Medulla oblongata (tissue), 1 donor: ENCODE measurements around the gene ZNF408.

Experiments
- DNase-seq: peaks from one replicate; pipeline ENCODE4 v3.0.0-alpha.2; 2015; ENCODE audit errors: extremely low spot score

The ZNF408 gene

DNA sequence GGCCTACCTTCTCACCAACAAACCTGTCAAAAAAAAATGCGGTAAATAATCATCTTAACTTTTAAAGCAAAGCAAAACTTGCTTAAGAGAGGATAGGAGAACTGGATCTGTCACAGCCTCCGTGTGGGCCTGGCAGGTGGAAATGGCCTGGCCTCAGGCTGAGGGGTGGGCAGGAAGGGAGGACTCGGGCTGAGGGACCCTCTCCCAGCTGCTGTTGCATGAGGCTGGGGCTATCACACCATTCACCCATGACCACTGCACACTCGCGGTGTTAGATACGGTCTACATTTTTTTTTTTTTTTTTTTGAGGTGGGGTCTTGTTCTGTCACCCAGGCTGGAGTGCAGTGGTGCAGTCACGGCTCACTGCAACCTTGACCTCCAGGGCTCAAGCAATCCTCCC, 24.9 kb upstream of the ZNF408 start:
- DNase-seq, result no peak

DNA sequence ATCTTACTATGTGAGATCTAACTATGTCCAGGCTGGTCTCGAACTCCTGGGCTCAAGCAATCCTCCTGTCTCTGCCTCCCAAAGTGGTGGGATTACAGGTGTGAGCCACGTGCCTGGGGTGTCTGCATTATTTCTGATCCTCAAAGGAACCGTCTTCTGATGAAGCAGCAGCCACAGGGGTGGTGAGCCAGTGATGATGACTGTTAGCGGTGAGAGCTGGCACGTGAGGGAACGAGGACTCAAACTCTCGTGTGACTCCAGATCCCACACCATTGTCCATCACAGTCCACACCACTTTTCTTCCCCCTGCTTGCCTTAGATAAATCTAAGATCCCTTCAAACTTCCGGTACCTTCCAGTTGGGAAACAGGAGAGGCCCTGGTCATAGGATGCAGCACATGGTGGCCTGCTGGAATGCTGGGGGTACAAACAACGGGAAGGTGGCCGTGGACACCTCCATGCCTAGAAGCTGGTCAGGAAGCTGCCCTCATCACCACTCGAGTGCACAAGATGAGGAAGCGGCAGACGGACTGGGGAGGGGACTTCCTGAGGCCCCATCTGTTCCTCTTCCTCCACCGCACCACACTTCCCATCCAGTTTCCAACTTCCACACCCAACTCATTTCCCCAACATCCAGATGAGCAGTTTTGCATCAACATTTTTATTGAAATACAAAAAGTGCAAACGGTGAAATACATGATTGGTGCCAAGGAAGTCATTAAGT, 24.2 kb upstream of the ZNF408 start:
- DNase-seq, result no peak

DNA sequence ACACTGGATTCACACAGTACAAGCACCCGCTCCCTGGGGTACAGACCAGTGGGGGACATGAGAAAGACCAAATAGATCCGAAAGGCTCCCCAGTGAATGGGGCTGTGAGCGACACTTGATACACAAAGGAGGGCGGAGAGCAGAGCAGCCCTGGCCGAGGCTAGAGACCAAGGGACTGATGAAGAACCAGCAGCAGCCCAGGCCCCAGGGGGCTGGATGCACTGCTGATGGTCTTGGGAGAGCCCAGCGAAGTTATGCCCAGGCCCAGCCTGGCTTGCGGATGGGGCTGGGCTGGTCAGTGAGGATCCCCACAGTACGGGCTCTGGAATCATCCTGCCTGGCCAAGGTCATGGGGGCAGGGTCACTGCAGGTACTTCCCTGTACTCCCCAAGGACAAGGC, 23.7 kb upstream of the ZNF408 start:
- DNase-seq, result no peak

DNA sequence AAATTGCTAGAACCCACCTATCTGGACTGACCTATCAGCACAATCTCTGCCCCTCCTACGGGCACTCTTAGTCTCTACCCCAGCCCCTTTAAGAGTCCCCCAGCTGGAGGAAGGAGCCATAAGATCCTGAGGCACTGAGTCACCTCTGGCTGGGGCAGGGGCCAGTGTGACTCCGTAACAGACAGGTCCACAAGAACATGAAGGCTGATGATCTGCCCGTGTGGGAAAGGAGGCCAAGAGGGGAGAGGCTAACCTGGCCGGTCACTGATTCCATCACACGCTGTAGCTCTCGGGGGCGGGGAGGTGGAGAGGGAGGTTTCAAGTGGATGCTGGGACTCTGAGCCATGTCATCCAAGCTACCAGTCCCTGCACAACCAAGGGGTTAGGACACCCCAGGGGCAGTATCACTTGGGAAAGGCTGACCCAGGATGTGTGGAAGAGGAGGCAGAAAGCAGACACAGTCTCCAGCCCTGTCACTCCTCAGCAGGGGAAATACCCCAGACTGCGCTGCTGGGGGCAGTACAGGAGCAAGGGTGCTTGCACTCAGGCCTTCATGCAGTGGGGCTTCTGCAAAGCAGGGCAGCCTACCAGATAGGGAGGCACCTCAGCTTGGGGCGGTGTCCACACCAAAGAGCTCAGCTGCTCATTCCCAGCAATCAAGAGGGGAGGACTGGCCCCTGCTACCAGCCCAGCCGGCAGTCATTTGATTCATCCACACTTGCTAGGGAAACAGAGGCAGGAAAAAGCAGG, 22.7 kb upstream of the ZNF408 start:
- DNase-seq, result no peak

DNA sequence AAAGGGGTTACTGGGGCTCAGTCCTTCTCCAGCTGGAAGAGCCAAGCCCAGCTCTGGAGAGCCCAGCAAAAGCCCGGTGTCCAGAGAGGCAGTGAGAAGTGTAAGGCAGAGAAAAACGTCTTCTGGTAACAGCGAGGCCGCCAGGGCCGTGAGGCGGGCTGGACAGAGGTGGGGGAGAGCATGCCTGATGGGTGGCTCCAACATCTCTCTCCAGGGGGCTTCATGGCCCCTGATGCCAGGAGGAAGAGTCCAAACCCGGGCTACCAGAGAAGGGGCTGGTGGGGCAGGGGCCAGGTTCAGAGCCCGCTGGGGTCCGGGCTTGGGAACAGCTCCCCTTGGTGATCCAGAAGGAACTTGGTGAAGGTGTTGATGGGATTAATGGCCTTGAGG, 22.1 kb upstream of the ZNF408 start:
- DNase-seq, result no peak

DNA sequence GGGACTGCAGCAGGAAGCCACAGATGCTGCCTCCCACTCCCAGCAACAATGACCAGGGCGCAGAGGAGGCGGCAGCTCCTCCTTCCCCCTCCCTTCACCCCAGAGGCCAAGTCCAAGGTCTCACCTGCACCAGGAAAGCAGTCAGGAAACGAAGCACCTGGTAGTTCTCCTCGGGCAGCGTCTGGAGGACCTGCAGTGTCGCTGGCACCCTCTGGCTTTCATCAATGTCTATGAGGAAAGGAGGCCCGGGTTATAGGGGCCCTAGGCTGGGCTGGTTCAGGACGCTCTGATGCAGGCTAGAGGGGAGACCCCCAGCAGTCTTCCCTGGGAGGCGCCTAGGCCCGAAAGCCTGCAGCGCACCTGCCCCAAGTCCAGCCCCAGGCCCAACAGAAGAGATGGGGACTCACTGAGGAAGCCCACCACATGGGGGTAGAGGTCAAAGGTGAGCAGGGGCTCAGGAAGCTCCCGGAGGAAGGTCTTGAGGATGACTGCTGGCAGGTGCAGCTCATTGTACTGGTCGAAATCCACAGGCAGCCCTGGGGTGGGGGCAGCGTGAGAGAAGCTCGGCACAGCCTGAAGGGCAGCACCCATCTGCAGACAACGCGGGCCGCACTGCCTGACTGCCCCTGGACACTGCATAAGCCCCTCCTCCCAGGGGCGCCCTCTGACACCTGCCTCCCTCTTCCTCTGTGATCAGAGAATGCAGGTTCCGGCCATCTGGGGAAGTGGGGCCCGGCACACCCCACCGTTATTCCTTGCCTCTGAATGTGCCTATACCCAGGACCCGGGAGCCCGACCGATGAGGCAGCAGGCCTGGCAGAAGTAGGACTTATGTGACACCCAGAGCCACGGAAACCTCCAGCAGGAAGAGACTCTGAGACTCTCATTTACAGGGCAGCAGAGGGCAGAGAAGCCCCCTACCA, 21.3 kb upstream of the ZNF408 start:
- DNase-seq, result no peak

DNA sequence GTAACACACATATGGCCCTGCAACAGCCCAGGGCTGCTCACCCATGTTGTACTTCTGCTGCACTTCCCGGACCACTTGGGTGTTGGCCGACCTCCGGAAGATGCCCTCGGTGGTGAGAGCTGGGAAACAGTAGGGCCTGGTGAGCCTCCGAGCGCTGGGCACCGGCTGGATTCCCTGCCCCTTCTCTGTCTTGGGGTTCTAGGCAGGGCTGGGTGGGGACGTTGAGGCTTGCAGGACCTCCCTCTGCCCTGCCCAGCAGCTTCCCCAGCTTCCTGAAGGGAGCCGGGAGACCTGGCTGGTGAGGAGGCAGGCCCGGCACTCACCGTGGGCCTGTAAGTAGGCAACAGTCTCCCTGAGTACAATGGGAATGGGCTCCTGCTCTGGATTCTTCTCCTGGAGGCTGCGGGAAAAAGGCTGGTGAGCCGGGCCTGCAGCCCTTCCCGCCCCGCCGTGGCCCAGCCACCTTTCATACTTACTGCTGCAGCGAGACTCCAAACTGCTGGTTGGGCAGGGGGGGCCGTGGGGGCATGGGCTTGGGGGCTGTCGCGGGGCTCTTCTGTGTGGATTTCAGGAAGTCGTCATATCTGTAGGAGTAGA, 20.6 kb upstream of the ZNF408 start:
- DNase-seq, result no peak

DNA sequence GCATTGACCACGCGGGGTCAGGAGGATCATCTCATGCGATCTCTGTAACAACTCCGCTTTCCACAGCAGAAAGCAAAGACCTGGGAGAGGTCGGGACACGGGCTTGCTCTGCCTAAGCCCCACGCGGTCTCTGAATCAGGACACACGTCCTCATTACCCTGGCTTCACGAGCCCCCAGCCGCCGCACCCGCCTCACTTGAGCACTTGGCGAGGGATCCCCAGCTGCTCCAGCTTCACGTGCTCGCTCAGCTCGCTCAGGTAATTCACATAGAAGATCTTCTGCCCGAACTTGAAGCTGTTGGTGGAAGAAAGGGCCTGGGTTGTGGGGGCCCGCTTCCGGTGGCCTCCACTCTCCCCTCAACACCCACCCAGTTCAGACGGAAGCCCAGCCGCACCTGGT, 20.0 kb upstream of the ZNF408 start:
- DNase-seq, result no peak

DNA sequence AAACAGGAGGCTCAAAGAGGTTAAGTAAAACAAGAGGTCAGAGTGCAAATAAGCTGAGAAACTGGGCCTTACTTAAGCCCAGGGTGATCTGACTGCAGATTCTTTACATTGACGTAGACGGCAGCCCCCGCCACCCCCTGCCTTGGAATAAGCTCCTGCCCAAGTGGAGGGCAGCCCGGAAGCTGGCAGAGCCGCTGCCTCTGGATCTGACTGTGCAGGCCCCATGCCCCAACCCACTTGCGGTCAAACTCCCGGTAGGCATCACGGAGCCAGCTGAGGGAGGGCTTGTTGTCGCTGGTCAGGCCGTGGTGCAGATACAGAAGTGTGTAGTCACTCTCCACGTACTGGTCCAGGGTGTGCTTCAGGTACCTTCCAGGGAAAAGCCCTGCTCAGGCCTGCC, 19.0 kb upstream of the ZNF408 start:
- no peak for DNase-seq

DNA sequence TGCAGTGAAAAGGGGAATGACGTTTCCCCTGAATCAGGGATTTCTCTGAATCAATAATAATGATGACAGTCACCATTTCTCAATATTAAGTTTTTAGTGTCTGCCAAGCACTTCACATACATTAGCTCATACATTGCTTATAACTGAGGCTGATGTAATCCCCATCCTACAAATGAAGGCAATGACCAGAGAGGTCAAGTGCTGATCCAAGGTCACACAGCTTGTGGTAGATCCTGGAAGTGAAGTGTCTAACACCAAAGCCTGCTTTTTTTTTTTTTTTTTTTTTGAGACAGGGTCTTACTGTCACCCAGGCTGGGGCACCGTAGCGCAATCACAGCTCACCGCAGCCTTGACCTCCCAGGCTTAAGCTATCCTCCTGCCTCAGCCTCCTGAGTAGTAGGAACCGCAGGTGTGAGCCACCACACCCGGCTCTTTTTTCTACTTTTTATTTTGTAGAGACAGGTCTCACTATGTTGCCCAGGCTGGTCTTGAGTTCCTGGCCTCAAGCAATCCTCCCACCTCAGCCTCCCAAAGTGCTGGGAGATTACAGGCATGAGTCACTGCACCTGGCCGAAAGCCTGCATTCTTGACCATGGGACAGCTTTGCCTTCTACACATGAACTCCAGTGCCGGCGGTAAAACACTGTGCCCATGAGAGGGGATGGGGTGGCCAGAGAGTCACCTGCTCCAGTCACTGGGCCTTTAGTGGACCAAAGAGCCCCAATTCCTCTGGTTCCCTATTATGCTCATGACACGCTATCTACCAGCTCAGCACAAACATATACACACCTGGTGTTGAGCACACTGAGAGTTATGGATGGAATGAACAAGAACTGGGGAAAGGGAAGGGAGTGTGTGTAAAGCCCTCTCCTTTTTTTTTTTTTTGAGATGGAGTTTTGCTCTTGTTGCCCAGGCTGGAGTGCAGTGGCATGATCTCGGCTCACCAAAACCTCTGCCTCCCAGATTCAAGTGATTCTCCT, 17.8 kb upstream of the ZNF408 start:
- DNase-seq, result no peak

DNA sequence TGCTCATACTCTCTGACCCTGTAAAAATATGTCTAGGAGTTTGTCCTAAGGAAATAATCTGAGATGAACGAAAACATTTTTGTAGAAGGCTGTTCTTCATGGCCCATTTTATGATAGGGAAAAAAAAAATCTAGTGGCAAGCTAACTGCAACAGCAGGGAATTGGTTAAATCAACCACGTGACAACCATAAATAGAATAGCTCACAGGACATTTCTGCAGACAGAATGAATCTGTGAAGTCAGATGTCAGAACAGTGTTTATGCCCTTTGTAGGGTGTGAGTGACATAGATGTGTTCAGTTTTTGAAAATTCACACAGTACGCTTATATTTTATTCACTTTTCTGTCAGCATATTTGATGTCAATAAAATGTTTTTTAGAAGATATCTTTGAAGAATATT, 16.5 kb upstream of the ZNF408 start:
- peak; percentile 52 for DNase-seq

DNA sequence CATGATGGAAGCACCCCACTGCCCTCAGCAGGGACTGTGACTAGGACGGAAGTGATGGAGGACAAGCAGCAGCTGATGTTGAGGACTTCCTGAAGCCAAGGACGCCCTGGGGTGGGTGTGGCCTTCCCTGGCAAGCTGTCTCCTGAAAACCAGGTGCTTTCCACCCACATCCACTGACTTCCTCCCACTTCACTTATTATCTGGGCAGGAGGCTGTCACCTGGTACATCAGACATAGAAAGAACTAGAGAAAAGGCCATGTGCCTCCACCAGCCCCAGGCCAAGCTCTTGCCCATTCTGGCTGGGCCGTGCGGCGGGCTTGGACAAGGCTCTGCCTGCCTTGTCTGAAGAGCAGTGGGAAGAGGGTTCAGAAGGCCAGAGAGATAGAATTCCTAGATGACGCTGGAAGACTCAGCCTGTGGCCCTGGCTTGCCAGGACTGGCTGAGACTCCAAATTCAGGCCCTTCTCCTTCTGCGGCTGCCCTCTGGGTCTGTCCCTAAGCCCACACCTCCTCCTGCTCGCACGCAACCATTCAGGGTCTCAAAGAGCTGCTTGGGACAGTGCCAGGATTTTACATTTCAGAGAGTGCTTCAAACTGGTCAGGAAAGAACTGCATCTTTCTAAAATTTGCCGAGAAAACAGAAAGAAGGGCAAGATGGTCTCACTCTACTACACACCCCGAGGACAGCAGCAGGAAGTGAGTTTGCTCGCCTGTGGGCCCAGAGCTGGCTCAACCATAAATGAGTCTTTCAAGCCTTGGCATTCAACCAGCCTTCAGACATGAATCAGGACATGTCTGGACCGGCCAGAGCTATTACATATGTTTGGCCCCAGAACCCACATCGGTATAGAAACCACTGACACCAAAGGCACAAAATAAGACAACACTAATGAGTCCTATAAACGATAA, 13.7 kb upstream of the ZNF408 start:
- peak; percentile 51 for DNase-seq

DNA sequence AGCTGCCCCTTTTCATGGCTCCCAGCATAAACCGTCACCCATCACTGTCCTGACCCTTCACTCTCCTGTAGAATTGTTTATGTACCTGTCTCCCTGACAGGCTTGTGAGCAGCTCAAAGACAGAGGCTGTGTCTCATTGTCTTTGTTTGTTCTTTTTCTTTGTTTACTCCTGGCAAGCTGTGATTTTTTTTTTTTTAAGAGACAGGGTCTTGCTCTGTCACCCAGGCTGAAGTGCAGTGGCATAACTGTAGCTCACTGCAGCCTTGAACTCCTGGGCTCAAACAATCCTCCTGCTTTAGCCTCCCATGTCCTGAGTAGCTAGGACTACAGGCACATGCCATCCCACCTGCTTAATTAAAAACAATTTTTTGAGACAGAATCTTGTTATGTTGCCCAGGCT, 10.1 kb upstream of the ZNF408 start:
- DNase-seq, result no peak

DNA sequence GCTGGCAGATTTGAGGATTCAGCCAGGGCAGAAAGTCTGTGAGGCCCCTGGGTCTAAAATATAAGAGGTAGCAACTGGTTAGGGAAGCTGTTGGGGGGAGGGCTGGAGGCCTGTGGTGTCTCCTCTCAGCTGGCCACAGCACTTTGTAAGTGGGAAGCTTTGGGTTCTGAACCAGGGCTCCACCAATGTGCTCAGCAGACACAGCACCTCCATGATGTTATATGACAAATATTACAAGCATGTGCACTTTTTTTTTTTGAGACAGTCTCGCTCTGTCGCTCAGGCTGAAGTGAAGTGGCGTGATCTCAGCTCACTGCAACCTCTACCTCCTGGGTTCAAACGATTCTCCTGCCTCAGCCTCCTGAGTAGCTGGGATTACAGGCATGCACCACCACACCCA, 8.4 kb upstream of the ZNF408 start:
- no peak for DNase-seq

DNA sequence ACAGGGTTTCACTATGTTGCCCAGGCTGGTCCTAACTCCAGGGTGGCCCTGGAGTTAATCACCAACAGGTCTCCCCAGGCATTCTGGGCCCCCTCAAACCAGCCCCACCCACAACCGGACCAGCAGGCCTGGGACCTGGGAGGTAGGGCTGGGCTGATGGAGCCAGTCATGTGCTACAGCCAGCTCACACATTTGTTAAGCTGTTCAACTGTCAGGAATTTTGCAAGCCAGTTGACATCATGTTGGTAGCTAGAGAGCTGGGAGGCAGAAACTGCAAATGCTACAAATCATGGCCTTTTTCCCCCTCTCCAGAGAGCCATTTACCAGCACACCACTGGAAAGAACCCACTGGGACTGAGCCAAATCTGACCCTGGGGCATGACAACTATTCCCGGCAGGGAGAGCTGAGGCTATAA, 7.2 kb upstream of the ZNF408 start:
- DNase-seq, result peak; percentile 52

DNA sequence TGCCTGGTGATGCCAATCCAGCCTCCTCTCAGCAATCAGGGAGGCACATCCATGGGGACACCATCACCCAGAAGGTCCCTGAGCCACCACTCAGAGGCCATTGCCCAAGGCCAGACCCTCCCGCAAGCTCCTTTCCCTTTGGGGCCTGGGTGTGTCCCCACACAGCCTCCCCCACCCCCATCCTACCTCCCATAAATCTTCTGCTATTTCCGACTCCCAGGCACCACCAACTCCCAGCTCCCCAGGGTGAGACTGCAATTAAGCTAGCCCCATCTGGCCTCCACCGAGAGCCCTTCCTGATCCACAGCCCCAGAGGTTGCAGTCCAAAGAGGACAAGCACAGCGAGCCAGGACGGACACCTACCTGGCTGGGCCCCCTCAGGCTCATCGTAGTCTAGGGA, 6.8 kb upstream of the ZNF408 start:
- DNase-seq, result no peak

DNA sequence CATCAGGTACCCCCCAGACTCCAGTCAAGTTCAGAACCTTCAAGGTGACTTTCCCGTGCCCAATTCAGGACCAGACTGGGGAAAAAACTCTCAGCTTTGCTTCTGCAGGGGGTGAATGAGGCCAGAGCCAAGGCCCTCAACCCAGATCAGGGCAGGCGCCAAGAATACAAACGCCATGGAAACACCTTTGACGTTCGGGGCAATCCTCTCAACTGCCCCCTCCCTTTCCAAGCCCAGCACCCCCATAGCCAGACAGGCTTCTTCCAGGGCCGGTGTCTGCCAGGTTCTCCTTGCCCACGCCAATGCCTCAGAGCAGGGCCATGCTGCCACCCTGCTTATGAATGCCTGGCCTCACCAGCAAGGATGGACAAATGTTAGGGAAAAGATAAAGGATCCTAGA, 6.2 kb upstream of the ZNF408 start:
- DNase-seq, result peak; percentile 59

DNA sequence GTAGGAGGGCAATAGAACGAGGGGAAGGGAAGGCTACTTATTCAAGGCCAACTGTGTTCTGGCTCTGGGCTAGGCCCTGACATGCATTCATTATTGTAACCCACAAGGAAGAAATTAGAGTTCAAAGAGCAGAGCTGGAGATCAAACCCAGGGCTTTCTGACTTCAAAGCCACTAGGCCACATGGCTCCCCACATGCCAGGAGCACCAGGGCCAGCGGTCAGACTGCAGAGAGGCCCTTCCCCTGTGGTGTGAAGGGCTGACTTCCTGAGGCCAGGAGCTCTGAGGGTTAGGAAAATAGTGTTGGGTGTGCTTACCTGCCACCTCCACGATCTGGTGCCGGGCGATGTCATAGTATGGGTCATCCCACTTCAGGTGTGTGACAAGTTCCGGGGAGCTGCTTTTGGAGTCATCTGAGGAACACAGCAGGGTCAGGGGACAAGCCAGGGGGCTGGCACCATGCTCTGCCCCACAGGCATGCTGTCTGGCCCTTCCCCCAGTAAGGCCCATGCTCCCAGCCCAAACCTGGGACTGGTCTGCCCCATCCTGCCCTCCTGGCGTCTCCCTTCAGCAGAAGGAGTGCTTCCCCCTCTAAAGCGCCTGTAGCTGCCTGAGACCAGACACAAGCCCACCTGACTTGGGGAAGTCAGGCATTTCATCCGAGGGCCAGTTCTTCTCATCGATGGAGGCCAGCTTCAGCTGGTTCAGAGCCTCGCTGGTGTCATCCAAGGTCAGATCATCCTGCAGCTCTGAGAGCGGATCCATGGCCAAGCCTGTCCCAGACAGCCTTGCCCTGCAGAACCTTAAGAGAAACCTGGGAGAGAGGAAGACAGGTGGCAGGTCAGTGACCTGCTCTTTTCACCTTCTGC, 5.3 kb upstream of the ZNF408 start:
- DNase-seq, result no peak

DNA sequence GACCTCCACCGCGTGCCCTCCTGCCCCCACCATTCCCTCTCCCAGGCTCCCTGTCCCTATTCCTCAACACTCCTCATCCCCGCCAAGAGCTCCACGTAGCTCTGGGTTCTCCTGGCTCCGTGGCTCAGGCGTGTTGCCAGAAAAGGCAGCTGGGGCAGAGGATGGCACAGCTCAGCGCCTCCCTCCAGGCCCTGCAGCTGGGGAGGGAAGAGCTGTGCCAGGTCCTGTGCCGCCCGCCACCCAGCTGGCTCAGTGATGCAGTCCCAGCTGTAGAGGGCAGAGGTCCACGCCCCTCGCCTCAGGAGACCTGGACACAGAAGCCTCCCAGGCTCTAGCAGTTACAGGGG, 4.6 kb upstream of the ZNF408 start:
- DNase-seq, result peak; percentile 97
